Muscle layer of duodenum (tissue), 2 donors: ENCODE measurements around the gene KRTAP4-5.
"Not testable (repeated sequence)": the region's sequence is repeated elsewhere in the genome, so short reads cannot be mapped to it uniquely, and the experiment has no call there.

Experiments
- H3K27ac ChIP-seq: one replicate; pipeline ENCODE4 v1.7.0; 2013; ENCODE audit warnings: mild to moderate bottlenecking, low read length
- H3K27me3 ChIP-seq: one replicate; pipeline ENCODE4 v1.7.0; 2013; ENCODE audit warnings: low read depth, mild to moderate bottlenecking, control low read depth, low read length
- H3K36me3 ChIP-seq, 2 donors: one replicate each; pipeline ENCODE4 v1.7.0; 2013; ENCODE audit warnings: low read length in 2 of 2, control low read depth in 1 of 2, mild to moderate bottlenecking in 1 of 2; ENCODE audit not compliant: insufficient read depth in 2 of 2, control insufficient read depth in 1 of 2
- H3K4me1 ChIP-seq, 2 donors: one replicate each; pipeline ENCODE4 v1.7.0; 2013; ENCODE audit warnings: low read length in 2 of 2, mild to moderate bottlenecking in 2 of 2, control low read depth in 1 of 2, moderate library complexity in 1 of 2; ENCODE audit not compliant: insufficient read depth in 2 of 2, control insufficient read depth in 1 of 2
- H3K4me3 ChIP-seq, 2 donors: one replicate each; pipeline ENCODE4 v1.7.0; 2013; ENCODE audit warnings: low read length in 2 of 2, low read depth in 1 of 2, mild to moderate bottlenecking in 1 of 2
- H3K9me3 ChIP-seq, 2 donors: one replicate each; pipeline ENCODE4 v1.7.0; 2013; ENCODE audit warnings: low read length in 2 of 2, control low read depth in 1 of 2, mild to moderate bottlenecking in 1 of 2; ENCODE audit not compliant: control insufficient read depth in 1 of 2
- donor health status: healthy.

Gene KRTAP4-5

DNA sequence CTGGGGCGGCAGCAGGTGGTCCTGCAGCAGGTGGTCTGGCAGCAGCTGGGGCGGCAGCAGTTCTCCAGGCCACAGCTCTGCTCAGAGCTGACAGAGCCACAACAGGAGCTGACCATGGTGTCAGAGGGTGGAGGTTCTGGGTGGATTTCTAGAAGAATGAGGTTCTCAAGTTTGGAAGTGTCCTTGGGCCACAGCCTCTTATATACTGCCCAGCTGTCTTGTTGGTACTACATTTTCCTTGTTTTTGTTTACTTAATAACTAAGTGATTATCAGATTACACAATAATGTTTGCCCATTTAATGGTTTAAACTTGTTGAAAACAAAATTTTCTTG, at the start of gene KRTAP4-5:
TSS of gene KRTAP4-5 (minus strand) at position 174 of the 334 bp plus-strand sequence. CDS start at position 116, 58 bp downstream.
- Histone ChIP-seq H3K36me3 (no peaks in the 10 kb centered on the region), H3K27ac (no peak within 1 kb of the TSS), H3K9me3 (no peaks in the 10 kb centered on the region), H3K4me3 (no peak within 1 kb of the TSS), H3K4me1 (no peaks in the 10 kb centered on the region), H3K27me3 (no peaks in the 10 kb centered on the region)

DNA sequence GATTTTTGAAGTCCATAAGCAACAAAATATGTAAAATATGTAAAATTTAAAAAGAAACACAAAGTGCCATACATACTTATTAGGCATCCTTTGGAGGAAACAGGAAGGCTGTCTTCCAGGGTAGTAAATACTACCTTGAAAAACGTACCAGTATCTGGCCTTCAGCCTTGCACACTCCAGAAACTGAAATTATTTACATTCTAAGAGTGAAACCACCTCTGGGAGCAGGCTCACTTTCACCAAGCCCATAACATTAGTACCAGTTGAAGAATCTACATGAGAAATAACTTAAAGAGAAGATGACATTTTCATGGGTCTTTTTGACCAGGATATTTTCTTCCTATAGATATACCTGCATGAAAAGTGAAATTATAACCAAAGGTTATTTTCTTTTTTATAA, 46.4 kb upstream of the KRTAP4-5 start:
- no peak overlapping the region for H3K27ac ChIP-seq
- H3K9me3 ChIP-seq, result peaks cover 0 to 3% of the 10 kb centered on the region in 2 donors
- H3K4me1 ChIP-seq, result no peaks in the 10 kb centered on the region

DNA sequence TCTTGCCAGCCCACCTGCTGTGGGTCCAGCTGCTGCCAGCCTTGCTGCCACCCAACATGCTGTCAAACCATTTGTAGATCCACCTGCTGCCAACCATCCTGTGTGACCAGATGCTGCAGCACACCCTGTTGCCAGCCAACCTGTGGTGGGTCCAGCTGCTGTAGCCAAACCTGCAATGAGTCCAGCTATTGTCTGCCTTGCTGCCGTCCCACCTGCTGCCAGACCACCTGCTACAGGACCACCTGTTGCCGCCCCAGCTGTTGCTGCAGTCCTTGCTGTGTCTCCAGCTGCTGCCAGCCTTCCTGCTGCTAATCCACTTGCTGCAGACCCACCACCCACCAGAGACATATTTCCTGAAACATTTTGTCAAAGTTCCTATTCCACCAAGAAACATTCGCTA, 40.7 kb upstream of the KRTAP4-5 start:
- Histone ChIP-seq H3K36me3 (no peaks in the 10 kb centered on the region), H3K27me3 (no peaks in the 10 kb centered on the region), H3K4me3 (no peak overlapping the region), H3K4me1 (no peaks in the 10 kb centered on the region), H3K27ac (no peak overlapping the region), H3K9me3 (peaks cover 0 to 3% of the 10 kb centered on the region in 2 donors)

More for the DNA sequence above, 46.4 kb upstream of the KRTAP4-5 start:
- no peak overlapping the region for H3K4me3 ChIP-seq
- H3K36me3 ChIP-seq, result no peaks in the 10 kb centered on the region
- H3K27me3 ChIP-seq, result no peaks in the 10 kb centered on the region

DNA sequence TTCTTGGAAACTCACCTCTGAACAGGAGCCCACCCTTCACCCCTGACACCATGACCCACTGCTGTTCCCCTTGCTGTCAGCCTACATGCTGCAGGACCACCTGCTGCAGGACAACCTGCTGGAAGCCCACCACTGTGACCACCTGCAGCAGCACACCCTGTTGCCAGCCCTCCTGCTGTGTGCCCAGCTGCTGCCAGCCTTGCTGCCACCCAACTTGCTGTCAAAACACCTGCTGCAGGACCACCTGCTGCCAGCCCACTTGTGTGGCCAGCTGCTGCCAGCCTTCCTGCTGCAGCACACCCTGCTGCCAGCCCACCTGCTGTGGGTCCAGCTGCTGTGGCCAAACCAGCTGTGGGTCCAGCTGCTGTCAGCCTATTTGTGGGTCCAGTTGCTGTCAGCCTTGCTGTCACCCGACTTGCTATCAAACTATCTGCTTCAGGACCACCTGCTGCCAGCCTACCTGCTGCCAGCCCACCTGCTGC, 40.3 kb upstream of the KRTAP4-5 start, which contains the start of gene KRTAP9-1:
TSS of gene KRTAP9-1 (plus strand) at position 51 of the 482 bp plus-strand sequence. CDS start at position 51, 0 bp downstream.
- H3K27ac ChIP-seq, H3K9me3 ChIP-seq, H3K36me3 ChIP-seq, H3K27me3 ChIP-seq, H3K4me3 ChIP-seq, H3K4me1 ChIP-seq: not testable (repeated sequence)

DNA sequence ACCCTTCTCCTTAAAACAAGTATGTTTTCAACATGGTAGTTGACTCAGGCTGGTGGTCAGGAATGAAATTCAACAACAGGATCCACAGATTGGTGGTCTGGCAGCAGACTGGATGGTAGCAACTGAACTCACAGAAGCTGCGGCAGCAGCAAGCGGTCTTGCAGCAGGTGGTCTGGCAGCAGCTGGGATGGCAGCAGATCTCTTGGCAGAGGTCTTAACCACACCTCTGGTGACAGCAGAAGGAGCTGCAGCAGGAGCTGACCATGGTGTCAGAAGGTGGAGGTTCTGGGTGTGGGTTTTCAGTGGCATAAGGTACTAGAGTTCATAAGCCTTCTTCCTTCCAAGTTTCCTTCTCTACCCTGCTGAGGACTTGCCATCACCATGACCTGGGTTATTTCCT, 37.2 kb upstream of the KRTAP4-5 start:
- Histone ChIP-seq H3K4me3 (no peak overlapping the region), H3K36me3 (no peaks in the 10 kb centered on the region), H3K4me1 (no peaks in the 10 kb centered on the region), H3K27ac (no peak overlapping the region), H3K27me3 (no peaks in the 10 kb centered on the region), H3K9me3 (no peaks in the 10 kb centered on the region)

DNA sequence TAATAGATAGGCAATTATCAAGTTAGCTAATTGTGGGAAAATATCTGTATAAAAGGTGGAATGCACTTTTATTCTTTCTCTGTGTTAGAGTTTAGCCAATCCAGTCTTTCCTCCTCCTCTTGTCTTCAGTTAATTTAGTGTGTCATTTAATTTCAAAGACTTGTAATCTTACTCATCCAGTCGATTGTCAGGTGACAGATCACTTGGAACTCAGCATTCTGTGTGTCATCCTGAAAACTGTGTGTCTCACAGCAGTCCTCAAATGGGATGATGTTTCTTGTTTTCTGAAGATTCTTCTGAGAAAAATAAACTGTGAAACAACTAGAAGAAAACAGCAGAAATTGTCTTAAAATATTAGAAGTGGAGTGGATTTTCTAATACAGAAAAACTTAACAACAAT, 35.4 kb upstream of the KRTAP4-5 start:
- Histone ChIP-seq H3K36me3 (no peaks in the 10 kb centered on the region), H3K27ac (no peak overlapping the region), H3K27me3 (no peaks in the 10 kb centered on the region), H3K4me1 (no peaks in the 10 kb centered on the region), H3K9me3 (no peaks in the 10 kb centered on the region), H3K4me3 (no peak overlapping the region)

DNA sequence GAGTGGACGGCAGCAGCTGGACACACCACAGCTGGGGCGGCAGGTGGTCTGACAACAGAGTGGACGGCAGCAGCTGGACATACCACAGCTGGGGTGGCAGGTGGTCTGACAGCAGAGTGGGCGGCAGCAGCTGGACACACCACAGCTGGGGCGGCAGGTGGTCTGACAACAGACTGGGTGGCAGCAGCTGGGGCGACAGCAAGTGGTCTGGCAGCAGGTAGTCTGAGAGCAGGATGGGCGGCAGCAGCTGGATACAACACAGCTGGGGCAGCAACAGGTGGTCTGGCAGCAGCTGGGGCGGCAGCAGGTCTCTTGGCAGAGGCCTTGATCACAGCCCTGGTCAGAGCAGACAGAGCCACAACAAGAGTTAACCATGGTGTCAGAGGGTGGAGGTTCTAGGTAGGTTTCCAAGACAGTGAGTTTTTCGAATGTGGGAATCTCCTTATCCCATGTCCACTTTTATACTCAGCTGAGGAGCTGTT, 34.9 kb upstream of the KRTAP4-5 start, which contains the start of gene KRTAP4-1:
TSS of gene KRTAP4-1 (minus strand) at position 432 of the 482 bp plus-strand sequence. CDS start at position 375, 57 bp downstream.
- Histone ChIP-seq H3K27ac (no peak within 1 kb of the TSS), H3K4me3 (no peak within 1 kb of the TSS), H3K4me1 (no peaks in the 10 kb centered on the region), H3K36me3 (no peaks in the 10 kb centered on the region), H3K27me3 (no peaks in the 10 kb centered on the region), H3K9me3 (no peaks in the 10 kb centered on the region)

DNA sequence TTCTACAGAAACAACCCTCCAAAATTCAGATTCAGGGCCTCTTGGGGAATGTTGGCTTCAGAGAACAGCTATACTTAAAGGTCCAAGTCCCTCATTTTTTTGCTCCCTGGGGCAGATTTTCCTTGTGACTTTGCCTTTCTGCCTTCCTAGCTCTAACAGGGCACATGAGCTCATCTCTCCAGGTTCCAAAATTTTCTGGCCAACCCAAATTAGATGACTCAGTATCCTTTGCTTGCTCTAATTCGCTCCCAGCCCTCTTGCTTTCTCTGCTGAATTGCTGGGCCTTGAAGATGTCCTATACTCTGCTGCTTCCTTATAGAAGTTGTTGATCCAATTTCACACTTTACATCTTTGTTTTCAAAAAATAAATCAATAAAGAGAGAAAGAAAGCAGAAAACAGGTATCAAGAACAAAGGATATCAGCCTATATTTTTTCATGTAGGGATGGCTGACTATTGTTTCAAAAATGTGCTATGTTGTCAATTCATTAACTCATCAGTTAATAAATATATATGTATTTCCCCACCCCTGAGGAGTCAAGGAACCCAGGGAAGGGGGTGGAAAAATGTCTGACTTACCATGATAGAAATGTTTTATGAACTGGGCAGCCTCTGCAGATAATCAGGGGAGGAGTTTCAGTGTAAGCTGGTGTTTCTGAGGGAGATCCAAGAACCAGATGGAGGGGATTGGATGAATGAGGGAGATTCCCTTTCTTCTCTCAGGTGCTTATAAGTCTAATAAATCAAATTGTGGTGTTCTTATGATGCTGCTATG, 29.4 kb upstream of the KRTAP4-5 start:
- Histone ChIP-seq H3K4me1 (no peaks in the 10 kb centered on the region), H3K36me3 (no peaks in the 10 kb centered on the region), H3K4me3 (no peak overlapping the region), H3K9me3 (no peaks in the 10 kb centered on the region), H3K27ac (no peak overlapping the region), H3K27me3 (no peaks in the 10 kb centered on the region)

DNA sequence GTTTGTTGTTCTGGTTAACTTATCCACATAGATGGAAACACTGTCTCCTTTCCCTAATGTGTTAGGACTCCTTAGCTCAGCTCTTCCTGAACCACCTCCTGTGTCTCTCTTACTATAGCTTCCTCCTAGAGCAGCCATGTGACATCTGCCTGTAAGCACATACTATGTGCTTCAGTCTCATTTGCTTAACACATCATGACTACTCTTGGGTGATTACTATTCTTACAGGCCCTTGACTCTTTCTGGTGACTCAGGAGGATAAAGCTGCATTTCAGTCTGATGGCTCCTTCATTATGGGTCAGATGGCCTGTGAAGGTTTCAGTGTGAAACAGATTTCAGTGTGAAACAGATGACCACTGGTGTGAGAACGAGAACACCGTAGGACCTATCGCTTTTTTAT, 28.7 kb upstream of the KRTAP4-5 start:
- Histone ChIP-seq H3K36me3 (no peaks in the 10 kb centered on the region), H3K9me3 (no peaks in the 10 kb centered on the region), H3K27ac (no peak overlapping the region), H3K4me1 (no peaks in the 10 kb centered on the region), H3K4me3 (no peak overlapping the region), H3K27me3 (no peaks in the 10 kb centered on the region)

DNA sequence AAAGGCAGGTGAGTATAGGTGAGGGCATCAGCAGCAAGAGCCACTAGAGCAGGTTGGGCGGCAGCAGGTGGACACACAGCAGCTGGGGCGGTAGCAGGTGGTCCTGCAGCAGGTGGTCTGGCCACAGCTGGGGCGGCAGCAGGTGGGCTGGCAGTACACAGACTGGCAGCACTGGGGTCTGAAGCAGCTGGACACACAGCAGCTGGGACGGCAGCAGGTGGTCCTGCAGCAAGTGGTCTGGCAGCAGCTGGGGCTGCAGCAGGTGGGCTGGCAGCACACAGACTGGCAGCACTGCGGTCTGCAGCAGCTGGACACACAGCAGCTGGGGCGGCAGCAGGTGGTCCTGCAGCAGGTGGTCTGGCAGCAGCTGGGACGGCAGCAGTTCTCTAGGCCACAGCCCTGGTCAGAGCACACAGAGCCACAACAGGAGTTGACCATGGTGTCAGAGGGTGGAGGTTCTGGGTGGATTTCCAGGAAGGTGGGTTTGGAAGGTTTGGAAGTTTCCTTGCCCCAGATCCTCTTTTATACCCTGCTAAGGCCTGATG, 28.2 kb upstream of the KRTAP4-5 start, which contains the start of gene KRTAP4-2:
TSS of gene KRTAP4-2 (minus strand) at position 495 of the 545 bp plus-strand sequence. CDS start at position 438, 57 bp downstream.
- Histone ChIP-seq H3K27me3 (no peaks in the 10 kb centered on the region), H3K4me3 (no peak within 1 kb of the TSS), H3K36me3 (no peaks in the 10 kb centered on the region), H3K4me1 (no peaks in the 10 kb centered on the region), H3K27ac (no peak within 1 kb of the TSS), H3K9me3 (no peaks in the 10 kb centered on the region)

DNA sequence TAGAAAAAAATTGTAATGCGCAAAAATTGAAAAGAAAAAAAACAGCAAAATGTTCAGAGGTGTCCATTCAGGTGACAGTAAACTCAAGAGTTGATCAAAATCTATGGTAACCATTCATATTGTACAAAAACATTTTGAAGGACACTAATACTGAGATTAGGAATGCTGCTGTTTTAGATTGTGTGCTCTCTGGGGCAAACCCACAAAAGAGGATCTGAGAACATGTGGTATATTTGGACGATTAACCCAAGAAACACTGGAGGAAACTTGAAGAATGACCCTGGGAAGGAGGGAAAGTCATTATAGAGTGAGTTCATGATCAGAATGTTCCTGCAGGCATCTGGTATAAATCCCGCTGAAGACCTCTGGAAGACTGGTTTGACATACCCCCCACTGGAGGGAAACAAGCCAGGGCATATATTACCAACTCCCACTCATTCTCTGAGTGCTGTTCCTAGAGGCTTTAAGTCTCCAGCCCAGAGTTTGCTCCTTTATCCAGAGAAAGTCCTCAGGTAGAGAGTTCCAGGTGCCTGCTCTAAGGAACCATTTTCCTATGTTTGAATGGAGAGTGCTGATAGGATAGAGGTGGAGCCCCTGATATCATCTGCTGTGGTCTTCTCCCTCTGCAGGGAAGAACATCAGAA, 27.2 kb upstream of the KRTAP4-5 start:
- Histone ChIP-seq H3K4me3 (no peak overlapping the region), H3K9me3 (no peaks in the 10 kb centered on the region), H3K27ac (no peak overlapping the region), H3K4me1 (no peaks in the 10 kb centered on the region), H3K27me3 (no peaks in the 10 kb centered on the region), H3K36me3 (no peaks in the 10 kb centered on the region)
